ENCODE results near the gene VKORC1L1. TPM values are rescaled to one million over a fixed set of nuclear protein-coding genes. Genes with fewer than 3 reads are reported as not detected.

VKORC1L1 gene
- total and polyA plus RNA-seq, 9 of the 15 experiments (the other 6 are each of a cell fraction or from before 2014, with no cell fraction given), result 6.8 to 36.5 (median 19.3) TPM

- TF ChIP-seq BCLAF1 (IDR thresholded peaks at IDR 0.05; ENCODE audit: borderline replicate concordance in 1 of 2, control insufficient read depth in 1 of 2, low read depth in 2 of 2, low read length in 1 of 2) (no peak), EGR1 (conservative IDR thresholded peaks at IDR 0.05) (peak; percentile 36; the same call in 1 of the 2 replicates), MYBL2 (IDR thresholded peaks at IDR 0.05; ENCODE audit: low read depth) (no peak), MYBL2 (CRISPR knock-in tag; IDR thresholded peaks at IDR 0.05; ENCODE audit: borderline replicate concordance) (no peak), MNT (conservative IDR thresholded peaks at IDR 0.05) (peak; percentile 78 to 84), NCOA1 (IDR thresholded peaks at IDR 0.05; ENCODE audit: low read depth) (no peak), CBX3 (IDR thresholded peaks at IDR 0.05; ENCODE audit: borderline replicate concordance in 1 of 2, low read length in 2 of 2) (no peak), RB1 (IDR thresholded peaks at IDR 0.05; ENCODE audit: low read depth) (peak; percentile 53), VEZF1 (CRISPR knock-in tag; IDR thresholded peaks at IDR 0.05) (peak; percentile 92), ATF7 (IDR thresholded peaks at IDR 0.05) (no peak), SMC3 (conservative IDR thresholded peaks at IDR 0.05; ENCODE audit: insufficient read depth, low read depth, low read length) (no peak), RBBP5 (IDR thresholded peaks at IDR 0.05; ENCODE audit: borderline replicate concordance, insufficient read depth, low read length, poor library complexity, severe bottlenecking) (peak; percentile 63), CTBP1 (IDR thresholded peaks at IDR 0.05; ENCODE audit: borderline replicate concordance) (peak; percentile 83), HDAC1 (IDR thresholded peaks at IDR 0.05) (peak in 1 of 2 experiments; percentile 71; a peak in 2 of 4 replicates), MEF2D (tag; conservative IDR thresholded peaks at IDR 0.05; ENCODE audit: low read depth) (no peak), PHF8 (IDR thresholded peaks at IDR 0.05; ENCODE audit: borderline replicate concordance, low read length) (peak; percentile 71; the same call in 1 of the 2 replicates), RBM25 (IDR thresholded peaks at IDR 0.05; ENCODE audit: low read depth, low read length, severe bottlenecking) (peak; percentile 16)
- TF ChIP-seq, protein P1, sequence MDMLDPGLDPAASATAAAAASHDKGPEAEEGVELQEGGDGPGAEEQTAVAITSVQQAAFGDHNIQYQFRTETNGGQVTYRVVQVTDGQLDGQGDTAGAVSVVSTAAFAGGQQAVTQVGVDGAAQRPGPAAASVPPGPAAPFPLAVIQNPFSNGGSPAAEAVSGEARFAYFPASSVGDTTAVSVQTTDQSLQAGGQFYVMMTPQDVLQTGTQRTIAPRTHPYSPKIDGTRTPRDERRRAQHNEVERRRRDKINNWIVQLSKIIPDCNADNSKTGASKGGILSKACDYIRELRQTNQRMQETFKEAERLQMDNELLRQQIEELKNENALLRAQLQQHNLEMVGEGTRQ (CRISPR knock-in tag; IDR thresholded peaks at IDR 0.05), result peak; percentile 38
Measured at GRCh38 chr7:65872776-65873581, at the start of gene VKORC1L1 (continued).
